Thyroid gland (tissue), 4 donors: ENCODE measurements around the gene LPP. TPM values are rescaled to one million over a fixed set of nuclear protein-coding genes. Genes with fewer than 3 reads are reported as not detected.
A peak's percentile ranks its signal among the peaks of the same experiment; 100 is the strongest.

Experiments
- DNase-seq, 2 donors: peaks; one replicate each; pipeline ENCODE4 v3.0.0-alpha.2; 2019
- H3K27ac ChIP-seq, 3 donors: fragments of 200-600 bp; sonication (generic); 1 replicate in 2 of 3; 2 replicates in 1 of 3; pipeline ENCODE4 v1.5.1; 2016 to 2019; ENCODE audit warnings: mild to moderate bottlenecking in 1 of 3, moderate library complexity in 1 of 3
- H3K27me3 ChIP-seq: fragments of 200-600 bp; sonication (generic); one replicate; pipeline ENCODE4 v1.5.1; 2019
- H3K36me3 ChIP-seq, 2 donors: fragments of 200-600 bp; sonication (generic); one replicate each; pipeline ENCODE4 v1.5.1; 2016 to 2019
- H3K4me1 ChIP-seq, 2 donors: fragments of 200-600 bp; sonication (generic); one replicate each; pipeline ENCODE4 v1.5.1; 2017 to 2019
- H3K4me3 ChIP-seq, 3 donors: fragments of 200-600 bp; sonication (generic); replicated peaks in 1 of 3; 1 replicate in 2 of 3; 2 replicates in 1 of 3; pipeline ENCODE4 v1.5.1; 2016; ENCODE audit warnings: mild to moderate bottlenecking in 1 of 3
- H3K9me3 ChIP-seq: fragments of 200-600 bp; sonication (generic); one replicate; pipeline ENCODE4 v1.5.1; 2017
- POLR2A ChIP-seq, 2 donors: fragments of 450-650 bp; IDR thresholded peaks; one replicate each; pipeline ENCODE4 v1.6.1; 2017; ENCODE audit warnings: antibody characterized with exemption in 2 of 2, mild to moderate bottlenecking in 2 of 2, moderate library complexity in 1 of 2
- WGBS, 2 donors: methylation state at CpG; one replicate each; pipeline ENCODE4 v1.1.5; 2017; 5-methylcytosine and 5-hydroxymethylcytosine counted together
- intact Hi-C: fragments of 100-400 bp; cut with DNase I; formaldehyde crosslinking; loops from one replicate; pipeline ENCODE4 v1.15.1; 2023
- total RNA-seq, 4 donors: library from RNA; depleted of rRNA; stranded (reverse); fragments of >200 nt; gene quantifications; one replicate each; pipeline ENCODE4 v1.2.3, GENCODE V29; 2016
- TF ChIP-seq, protein P1 (sequence below), 6 experiments: fragments of 200-600 bp in 3 of 6; fragments of 450-650 bp in 3 of 6; sonication (generic) in 3 of 6; IDR thresholded peaks; one replicate each; pipeline ENCODE4 v1.5.1; 2016 to 2019; ENCODE audit warnings: antibody characterized with exemption in 6 of 6, mild to moderate bottlenecking in 2 of 6, inconsistent platforms in 1 of 6, moderate library complexity in 1 of 6

The LPP gene
- total RNA-seq, 4 donors from 2014 or later = 79.0 to 141 (median 82.8) TPM

DNA sequence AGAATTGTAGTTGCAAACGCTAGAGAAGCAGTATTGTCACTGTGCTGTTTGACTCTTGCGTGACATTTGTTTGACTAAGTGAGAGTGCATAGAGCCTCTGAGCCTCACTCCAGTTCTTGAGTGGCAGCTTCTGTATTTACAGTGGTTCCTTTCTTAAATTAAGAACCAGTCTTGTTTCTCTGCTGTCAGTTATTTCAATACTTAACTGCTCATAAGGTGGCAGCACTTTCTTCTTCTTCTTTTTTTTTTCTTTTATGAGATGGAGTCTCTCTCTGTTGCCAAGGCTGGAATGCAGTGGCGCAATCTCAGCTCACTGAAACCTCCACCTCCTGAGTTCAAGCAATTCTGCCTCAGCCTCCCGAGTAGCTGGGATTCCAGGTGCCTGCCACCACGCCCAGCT lies 372.1 kb downstream of the LPP start:
- no peaks in the 10 kb centered on the region for H3K27me3 ChIP-seq
- no peaks in the 10 kb centered on the region for H3K9me3 ChIP-seq
- no peak overlapping the region for H3K4me3 ChIP-seq
- H3K36me3 ChIP-seq = no peaks in the 10 kb centered on the region
- peak; percentile 12 to 23 for DNase-seq
- intact Hi-C loops = no loop called here
- no peaks in the 10 kb centered on the region for H3K4me1 ChIP-seq
- TF ChIP-seq, protein P1, sequence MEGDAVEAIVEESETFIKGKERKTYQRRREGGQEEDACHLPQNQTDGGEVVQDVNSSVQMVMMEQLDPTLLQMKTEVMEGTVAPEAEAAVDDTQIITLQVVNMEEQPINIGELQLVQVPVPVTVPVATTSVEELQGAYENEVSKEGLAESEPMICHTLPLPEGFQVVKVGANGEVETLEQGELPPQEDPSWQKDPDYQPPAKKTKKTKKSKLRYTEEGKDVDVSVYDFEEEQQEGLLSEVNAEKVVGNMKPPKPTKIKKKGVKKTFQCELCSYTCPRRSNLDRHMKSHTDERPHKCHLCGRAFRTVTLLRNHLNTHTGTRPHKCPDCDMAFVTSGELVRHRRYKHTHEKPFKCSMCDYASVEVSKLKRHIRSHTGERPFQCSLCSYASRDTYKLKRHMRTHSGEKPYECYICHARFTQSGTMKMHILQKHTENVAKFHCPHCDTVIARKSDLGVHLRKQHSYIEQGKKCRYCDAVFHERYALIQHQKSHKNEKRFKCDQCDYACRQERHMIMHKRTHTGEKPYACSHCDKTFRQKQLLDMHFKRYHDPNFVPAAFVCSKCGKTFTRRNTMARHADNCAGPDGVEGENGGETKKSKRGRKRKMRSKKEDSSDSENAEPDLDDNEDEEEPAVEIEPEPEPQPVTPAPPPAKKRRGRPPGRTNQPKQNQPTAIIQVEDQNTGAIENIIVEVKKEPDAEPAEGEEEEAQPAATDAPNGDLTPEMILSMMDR (IDR thresholded peaks at IDR 0.05) = peak in 2 of 6 experiments; percentile 4 to 30
- no peak for TF ChIP-seq POLR2A (IDR thresholded peaks at IDR 0.05)
- WGBS, 2 donors = 64 to 69% methylated on average over 5 of the region's 5 CpGs
- no peak overlapping the region for H3K27ac ChIP-seq

DNA sequence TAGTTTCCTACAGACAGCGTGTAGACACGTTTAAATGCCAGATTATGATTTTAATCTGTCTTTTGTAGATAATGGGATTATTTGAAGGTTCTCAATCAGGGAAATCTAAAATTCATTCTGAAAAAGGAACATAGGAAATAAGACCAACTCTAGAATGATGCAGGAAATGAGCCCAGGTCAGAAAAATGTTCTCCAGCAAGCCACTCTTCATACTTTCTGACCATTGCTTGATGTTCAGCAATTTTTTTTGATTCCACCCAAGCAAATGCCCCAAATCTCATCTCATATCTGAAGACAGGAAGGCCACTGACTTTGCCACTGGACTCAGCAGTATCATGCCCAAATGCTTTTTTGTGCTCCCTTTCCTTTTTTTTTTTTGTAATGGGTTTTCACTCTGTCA lies 373.4 kb downstream of the LPP start:
- H3K4me1 ChIP-seq = no peaks in the 10 kb centered on the region
- 95 to 100% methylated on average over 2 of the region's 2 CpGs for WGBS, 2 donors

DNA sequence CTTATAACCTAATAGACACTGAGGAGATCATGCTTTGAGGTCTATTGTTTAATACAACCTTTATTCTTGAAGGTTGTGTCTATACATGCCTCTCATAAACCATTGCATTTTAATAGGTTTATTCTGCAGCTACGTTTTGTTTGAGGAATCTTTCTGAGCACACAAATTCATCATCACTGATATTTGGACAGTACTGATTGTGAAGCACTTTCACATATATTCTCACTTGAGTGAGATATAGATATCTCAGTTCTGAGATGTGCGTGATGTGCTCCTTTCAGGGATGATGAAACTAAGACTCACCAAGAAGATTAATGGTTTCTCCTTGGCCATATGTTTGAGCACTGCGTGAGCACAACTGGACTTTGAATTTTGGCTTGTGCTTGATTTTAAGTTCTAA lies 374.4 kb downstream of the LPP start:
- no peak overlapping the region for H3K4me3 ChIP-seq
- no peak for TF ChIP-seq POLR2A (IDR thresholded peaks at IDR 0.05)
- TF ChIP-seq, protein P1 (IDR thresholded peaks at IDR 0.05) = no peak
- H3K4me1 ChIP-seq = no peaks in the 10 kb centered on the region
- no peaks in the 10 kb centered on the region for H3K36me3 ChIP-seq
- 96 to 97% methylated on average over 3 of the region's 3 CpGs for WGBS, 2 donors
- H3K27me3 ChIP-seq = no peaks in the 10 kb centered on the region
- DNase-seq = no peak
- H3K27ac ChIP-seq = no peak overlapping the region
- intact Hi-C loops = no loop called here
- no peaks in the 10 kb centered on the region for H3K9me3 ChIP-seq

More for the DNA sequence above, 373.4 kb downstream of the LPP start:
- Histone ChIP-seq H3K4me3 (no peak overlapping the region), H3K9me3 (no peaks in the 10 kb centered on the region), H3K27ac (no peak overlapping the region), H3K36me3 (no peaks in the 10 kb centered on the region), H3K27me3 (no peaks in the 10 kb centered on the region)
- intact Hi-C loops = no loop called here
- TF ChIP-seq POLR2A (IDR thresholded peaks at IDR 0.05) = no peak
- TF ChIP-seq, protein P1 (IDR thresholded peaks at IDR 0.05) = no peak
- DNase-seq = no peak

DNA sequence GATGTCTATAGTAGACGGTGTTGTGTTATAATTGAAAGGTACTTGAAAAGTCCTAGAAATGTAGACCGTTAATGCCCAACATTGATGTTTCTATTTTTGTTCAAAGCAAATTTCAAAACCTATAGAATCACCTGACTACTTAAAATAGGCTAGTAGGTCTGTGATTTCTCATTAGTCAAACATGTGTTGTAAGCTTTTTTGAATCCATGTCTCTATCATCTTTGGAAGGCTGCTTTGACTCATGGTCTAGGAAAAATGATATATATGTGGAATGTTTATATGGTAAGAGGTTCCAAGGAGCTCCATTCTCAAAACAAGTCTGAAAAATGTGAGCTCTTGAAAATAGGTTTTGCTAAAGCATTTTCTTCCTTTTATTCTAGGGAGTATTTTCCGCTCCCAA lies 375.3 kb downstream of the LPP start:
- Histone ChIP-seq H3K4me1 (no peaks in the 10 kb centered on the region), H3K27me3 (no peaks in the 10 kb centered on the region), H3K27ac (no peak overlapping the region), H3K4me3 (no peak overlapping the region), H3K36me3 (no peaks in the 10 kb centered on the region), H3K9me3 (no peaks in the 10 kb centered on the region)
- no peak for TF ChIP-seq POLR2A (IDR thresholded peaks at IDR 0.05)
- TF ChIP-seq, protein P1 (IDR thresholded peaks at IDR 0.05) = no peak
- no peak for DNase-seq
- intact Hi-C loops = no loop called here
- 91 to 95% methylated on average over 3 of the region's 3 CpGs for WGBS, 2 donors

DNA sequence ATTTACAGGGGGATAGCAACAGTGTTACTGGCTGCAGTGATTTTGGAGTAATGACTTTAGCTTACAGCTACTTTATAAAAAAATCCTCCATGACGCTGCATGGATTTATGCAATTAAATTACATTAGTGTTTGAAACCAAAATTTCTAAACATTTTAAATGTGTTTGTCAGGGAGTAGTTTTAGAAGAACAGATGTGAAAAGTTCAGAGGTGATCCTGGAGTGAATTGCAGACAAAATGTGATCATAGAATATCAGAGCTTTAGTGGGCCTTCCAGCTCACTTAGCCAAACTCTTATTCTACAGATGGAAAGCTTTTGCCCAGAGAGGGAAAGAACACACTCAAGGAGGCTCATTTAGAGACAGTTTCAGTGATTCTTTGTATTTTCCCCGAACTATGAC lies 376.3 kb downstream of the LPP start:
- intact Hi-C loops = no loop called here
- 94 to 97% methylated on average over 2 of the region's 2 CpGs for WGBS, 2 donors
- Histone ChIP-seq H3K9me3 (no peaks in the 10 kb centered on the region), H3K36me3 (no peaks in the 10 kb centered on the region), H3K27me3 (no peaks in the 10 kb centered on the region), H3K27ac (no peak overlapping the region), H3K4me1 (no peaks in the 10 kb centered on the region), H3K4me3 (no peak overlapping the region)
- DNase-seq = no peak
- TF ChIP-seq POLR2A (IDR thresholded peaks at IDR 0.05) = no peak
- TF ChIP-seq, protein P1 (IDR thresholded peaks at IDR 0.05) = no peak
